GM12801 (cell line): ENCODE results near the gene TOGARAM2.

Experiments used
- TF ChIP-seq, protein P1 (sequence below): IDR thresholded peaks from one replicate; pipeline ENCODE4 v1.5.1; 2011; ENCODE audit warnings: control low read depth; ENCODE audit not compliant: insufficient read length; ENCODE audit errors: extremely low read depth

TOGARAM2 gene

DNA sequence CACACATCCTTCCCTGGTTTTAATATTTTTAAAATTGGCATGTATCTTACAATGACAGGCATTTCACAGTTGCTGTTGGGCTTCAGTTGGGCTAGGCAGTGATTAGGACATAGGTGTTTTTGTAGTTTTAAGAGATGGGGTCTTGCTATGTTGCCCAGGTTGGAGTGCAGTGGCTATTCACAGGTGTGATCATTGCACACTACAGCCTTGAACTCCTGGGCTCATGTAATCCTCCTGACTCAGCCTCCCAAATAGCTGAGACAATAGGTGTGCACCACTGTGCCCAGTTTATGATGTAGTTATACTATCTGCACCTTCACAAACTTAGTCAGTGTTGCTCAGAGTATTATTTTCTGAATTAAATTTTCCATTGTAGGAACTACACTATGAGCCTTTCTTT lies 49.9 kb downstream of the TOGARAM2 start:
- TF ChIP-seq, protein P1, sequence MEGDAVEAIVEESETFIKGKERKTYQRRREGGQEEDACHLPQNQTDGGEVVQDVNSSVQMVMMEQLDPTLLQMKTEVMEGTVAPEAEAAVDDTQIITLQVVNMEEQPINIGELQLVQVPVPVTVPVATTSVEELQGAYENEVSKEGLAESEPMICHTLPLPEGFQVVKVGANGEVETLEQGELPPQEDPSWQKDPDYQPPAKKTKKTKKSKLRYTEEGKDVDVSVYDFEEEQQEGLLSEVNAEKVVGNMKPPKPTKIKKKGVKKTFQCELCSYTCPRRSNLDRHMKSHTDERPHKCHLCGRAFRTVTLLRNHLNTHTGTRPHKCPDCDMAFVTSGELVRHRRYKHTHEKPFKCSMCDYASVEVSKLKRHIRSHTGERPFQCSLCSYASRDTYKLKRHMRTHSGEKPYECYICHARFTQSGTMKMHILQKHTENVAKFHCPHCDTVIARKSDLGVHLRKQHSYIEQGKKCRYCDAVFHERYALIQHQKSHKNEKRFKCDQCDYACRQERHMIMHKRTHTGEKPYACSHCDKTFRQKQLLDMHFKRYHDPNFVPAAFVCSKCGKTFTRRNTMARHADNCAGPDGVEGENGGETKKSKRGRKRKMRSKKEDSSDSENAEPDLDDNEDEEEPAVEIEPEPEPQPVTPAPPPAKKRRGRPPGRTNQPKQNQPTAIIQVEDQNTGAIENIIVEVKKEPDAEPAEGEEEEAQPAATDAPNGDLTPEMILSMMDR: no peak

- TF ChIP-seq, protein P1: no peak
These were observed 51.1 kb downstream of the TOGARAM2 start for GRCh38 chr2:29032189-29032588.

DNA sequence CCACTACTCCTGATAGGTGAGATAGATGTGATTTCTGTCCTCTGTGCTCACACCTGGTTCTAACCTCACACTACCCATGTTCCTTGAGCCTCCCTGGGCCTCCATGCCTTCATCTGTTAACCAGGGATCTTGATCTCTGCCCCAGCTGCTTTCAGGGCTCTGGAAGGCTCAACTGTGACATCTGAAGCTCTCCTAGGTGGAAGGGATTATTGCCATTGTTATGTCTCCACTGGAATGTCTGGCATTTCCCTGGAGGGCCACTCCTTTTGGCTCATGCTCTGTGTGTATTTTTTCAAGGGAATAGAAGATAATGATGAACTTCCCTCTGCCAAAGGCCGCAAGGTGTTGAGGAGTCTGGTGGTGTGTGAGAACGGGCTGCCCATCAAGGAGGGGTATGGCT lies 52.1 kb downstream of the TOGARAM2 start:
- TF ChIP-seq, protein P1: no peak

- TF ChIP-seq, protein P1: no peak
These were observed 52.6 kb downstream of the TOGARAM2 start for GRCh38 chr2:29033656-29034055.

DNA sequence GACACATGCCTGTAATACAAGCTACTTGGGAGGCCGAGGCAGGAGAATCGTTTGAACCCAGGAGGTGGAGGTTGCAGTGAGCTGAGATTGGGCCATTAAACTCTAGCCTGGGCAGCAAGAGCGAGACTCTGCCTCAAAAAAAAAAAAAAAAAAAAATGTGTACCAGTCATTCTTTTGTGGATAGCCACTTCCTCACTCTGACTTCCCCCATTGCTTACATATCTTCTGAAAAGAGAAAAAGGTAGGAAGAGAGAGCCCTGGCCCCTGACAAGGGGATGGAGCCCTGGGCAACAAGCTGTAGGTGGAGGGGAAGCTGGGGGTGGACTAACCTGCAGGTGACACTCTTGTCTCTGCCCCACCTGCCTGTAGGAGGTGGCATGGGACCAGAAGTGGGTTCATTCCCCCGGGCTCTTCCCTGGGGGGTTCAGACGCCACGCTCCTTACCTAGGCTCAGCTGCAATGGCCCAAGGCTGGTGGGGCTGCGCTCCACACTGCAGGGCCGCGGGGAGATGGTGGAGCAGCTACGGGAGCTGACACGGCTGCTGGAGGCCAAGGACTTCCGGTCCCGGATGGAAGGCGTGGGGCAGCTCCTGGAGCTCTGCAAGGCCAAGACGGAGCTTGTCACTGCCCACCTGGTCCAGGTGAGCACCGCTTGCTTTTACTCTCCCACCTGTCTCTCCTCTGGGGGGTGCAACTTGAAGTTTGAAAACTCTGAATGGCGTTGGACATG lies 54.1 kb downstream of the TOGARAM2 start:
- TF ChIP-seq, protein P1: no peak

DNA sequence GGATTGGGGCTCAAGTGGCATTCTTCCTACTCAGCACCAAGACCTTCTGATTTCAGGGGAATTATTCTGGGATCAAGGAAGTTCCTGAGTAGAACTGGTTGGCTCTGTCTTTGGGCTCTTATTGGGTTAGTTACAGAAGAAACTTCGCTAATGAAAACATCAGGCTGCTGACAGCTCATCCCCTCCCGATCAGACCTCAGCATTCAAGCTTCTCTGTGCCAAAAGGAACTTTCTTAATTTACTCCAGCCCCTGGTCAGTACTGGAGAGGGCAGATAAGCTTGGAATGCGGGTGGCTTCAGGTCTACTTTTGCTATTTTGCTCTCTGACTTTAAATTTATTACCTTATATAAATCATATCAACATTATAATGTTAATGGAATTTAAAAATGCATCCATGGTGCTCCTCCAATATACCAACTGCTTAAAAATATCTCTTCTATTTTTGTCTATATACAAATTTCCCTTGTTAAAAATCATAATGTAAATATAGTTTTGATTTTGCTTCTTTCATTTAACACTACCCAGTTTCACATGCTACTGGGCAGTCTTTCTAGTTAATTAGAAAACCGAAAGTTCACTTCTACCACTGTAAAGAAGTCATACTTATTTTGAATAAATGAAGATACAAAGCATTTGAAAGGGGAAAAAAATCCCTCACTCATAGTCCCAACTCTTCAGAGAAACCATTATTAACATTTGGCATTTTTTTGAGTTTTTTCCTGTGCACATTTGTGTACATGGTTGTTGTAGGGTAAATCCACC lies 58.8 kb downstream of the TOGARAM2 start:
- TF ChIP-seq, protein P1: no peak

GRCh38 chr2:29040552-29040951 lies 59.5 kb downstream of the TOGARAM2 start:
- TF ChIP-seq, protein P1: no peak
